ENCODE measurements around the gene SPATC1L.

The SPATC1L gene

DNA sequence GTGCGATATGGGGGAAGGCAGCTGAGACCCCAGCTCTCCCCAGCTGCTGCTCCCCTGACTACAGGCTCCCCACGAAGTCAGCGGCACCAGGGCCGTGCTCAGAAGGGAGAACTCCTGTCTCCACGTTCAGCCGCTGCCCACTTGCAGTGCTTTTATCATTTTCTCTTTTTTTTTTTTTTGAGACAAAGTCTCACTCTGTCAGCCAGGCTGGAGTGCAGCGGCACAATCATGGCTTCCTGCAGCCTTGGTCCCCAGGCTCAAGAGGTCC, 27.9 kb downstream of the SPATC1L start:
- FAIRE-seq = no peak
- TF ChIP-seq, protein P1, sequence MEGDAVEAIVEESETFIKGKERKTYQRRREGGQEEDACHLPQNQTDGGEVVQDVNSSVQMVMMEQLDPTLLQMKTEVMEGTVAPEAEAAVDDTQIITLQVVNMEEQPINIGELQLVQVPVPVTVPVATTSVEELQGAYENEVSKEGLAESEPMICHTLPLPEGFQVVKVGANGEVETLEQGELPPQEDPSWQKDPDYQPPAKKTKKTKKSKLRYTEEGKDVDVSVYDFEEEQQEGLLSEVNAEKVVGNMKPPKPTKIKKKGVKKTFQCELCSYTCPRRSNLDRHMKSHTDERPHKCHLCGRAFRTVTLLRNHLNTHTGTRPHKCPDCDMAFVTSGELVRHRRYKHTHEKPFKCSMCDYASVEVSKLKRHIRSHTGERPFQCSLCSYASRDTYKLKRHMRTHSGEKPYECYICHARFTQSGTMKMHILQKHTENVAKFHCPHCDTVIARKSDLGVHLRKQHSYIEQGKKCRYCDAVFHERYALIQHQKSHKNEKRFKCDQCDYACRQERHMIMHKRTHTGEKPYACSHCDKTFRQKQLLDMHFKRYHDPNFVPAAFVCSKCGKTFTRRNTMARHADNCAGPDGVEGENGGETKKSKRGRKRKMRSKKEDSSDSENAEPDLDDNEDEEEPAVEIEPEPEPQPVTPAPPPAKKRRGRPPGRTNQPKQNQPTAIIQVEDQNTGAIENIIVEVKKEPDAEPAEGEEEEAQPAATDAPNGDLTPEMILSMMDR (IDR thresholded peaks at IDR 0.05; ENCODE audit: insufficient read depth, missing control alignments) = no peak
- no peak for DNase-seq (ENCODE audit: insufficient read length, low spot score)

DNA sequence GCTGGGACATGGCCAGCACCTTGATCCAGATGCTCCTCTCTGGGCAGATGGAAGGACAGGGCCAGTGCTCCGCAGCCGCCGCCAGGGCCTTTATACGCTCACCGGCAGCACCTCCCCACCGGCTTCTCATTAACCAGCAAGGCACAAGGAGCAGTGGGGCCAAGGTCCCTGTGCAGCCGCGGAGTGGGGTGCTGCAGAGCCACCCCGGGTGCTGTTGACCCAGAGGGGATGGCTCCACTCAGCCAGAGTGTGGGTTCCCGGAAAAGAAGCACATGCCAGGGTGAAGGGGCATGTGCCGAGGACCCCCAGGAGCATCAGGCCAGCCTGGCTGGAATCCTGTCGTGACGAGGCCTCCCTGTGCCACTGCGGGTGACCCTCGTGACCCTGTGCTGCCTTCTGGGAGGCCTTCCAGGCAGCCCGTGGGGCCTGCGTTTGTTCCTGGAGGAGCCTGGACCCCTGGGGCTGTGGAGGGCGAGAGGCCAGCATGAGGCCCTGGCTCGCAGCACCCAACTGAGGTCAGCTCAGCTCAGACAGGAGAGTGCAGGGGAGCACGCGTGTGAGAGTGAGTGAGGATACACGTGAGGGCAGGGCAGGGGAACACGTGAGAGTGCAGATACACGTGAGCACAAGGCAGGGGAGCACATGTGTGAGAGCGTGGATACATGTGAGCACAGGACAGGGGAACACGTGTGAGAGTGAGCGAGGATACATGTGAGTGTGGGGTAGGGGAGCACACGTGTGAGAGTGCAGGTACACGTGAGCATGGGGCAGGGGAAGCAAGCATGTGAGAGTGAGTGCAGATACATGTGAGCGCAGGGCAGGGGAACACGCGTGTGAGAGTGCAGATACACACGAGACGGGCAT, 28.5 kb downstream of the SPATC1L start, which contains the start of gene FTCD:
Gene FTCD (minus strand): TSS at position 66 of the 864 bp plus-strand sequence. CDS start 56 bp downstream, at position 10.
- DNase-seq (ENCODE audit: insufficient read length, low spot score) (no peak), FAIRE-seq (no peak)
- TF ChIP-seq, protein P1 (IDR thresholded peaks at IDR 0.05; ENCODE audit: insufficient read depth, missing control alignments) = no peak

DNA sequence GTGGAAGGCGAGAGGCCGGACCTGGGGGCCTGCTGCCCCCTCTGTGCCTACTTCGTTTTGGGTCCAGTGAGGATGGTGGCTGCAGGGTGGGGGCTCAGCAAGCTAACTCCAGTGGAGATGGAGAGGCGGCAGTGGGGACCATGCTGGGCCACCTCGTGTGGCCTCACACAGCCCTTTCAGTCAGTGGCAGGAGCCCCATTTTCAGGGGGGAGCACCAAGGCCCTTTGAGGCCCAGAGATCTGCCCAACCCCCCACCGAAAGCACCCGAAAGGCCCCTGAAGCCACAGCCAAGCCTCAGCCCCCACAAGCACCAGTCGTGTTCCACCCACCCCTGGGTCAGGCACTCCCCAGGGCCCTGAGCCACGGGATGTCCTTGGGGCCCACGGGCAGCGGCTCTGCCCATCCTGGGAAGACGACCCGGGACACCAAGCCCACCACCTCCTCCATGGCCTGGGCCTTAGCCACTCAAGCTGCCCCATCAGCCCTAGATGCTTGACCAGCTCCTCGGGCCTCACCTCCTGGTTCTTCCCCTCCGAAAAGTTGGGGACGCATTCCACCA, 29.2 kb downstream of the SPATC1L start:
- FAIRE-seq (no peak), DNase-seq (ENCODE audit: insufficient read length, low spot score) (no peak)
- TF ChIP-seq, protein P1 (IDR thresholded peaks at IDR 0.05; ENCODE audit: insufficient read depth, missing control alignments) = no peak

DNA sequence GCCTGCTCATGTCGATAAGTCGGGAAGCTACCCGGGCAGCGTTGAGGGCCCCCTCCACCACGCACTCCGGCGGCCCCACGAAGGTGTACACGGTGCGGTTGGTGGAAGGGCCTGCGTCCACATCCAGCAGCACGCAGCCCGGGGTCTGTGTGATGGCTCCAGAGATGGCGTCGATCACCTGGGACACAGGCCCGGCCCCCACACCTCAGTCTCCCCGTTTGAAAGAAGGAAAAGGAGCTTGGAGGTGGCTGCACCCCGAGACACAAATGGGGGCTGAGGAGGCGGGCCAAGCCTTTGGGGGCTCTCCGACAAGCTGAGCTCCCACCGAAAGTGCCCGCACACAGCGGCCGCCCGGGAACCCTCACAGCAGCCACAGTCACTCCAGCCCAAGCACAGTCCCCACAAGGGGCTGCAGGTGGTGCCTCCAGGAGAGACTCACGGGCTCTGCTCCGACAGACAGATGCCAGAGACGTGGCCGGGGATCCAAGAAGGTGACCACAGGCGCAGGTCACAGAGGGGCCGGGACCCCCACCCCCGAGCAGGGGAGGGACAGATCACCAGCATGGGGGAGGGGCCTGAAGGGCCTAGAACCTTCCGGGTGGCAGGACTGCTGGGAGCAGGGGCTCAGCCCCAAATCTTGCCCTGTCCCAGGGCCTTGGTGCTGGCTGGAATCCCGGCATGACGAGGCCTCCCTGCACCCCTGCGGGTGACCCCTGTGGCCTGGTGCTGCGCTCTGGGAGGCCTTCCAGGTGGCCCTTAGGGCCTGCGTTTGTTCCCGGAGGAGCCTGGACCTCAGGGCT, 29.9 kb downstream of the SPATC1L start:
- DNase-seq (ENCODE audit: insufficient read length, low spot score) (no peak), FAIRE-seq (no peak)
- TF ChIP-seq, protein P1 (IDR thresholded peaks at IDR 0.05; ENCODE audit: insufficient read depth, missing control alignments) = no peak

DNA sequence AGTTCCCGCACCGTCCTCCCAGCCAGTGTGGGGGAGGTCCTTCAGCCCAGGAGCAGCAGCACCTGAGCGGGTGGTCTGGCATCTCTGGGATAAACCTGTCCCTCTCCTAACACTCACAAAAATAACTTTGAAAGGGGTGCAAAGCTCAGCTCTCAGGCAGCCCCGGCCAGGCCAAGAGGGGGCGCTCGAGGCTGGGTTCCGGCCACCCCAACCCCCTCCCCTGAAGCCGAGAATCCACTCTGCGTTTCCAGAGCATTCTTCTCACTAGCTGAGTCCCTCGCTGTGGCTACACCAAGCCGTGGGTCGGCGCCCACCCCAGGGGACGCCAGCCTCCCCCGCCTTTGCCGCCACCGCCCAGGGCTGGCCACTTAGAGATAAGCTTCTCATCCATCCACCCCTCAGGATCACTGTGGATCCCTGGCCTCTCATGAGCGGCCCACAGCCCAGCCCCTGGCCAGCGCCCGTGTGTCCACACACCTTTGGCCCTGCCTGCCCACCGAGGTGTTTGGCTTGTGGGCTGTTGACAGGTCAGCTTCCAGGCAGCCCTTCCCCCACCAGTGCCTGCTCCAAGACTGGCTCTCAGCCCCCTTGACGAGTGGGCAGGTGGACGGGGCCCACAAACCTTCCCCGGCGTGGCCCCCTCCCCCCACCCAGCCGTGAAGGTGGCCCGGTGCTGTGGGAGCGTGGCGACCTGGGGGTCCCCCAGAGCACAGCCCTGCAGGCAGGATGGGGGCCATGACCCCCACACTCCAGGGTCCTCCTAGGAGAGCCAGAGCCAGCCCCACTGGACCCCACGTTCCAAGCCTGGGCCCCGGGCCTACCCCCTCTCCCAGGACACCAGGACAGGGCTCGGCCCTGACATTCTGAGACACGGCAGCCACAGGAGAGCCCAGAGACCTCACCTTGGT, 30.8 kb downstream of the SPATC1L start:
- peak; percentile 74 for DNase-seq (ENCODE audit: insufficient read length, low spot score)

DNA sequence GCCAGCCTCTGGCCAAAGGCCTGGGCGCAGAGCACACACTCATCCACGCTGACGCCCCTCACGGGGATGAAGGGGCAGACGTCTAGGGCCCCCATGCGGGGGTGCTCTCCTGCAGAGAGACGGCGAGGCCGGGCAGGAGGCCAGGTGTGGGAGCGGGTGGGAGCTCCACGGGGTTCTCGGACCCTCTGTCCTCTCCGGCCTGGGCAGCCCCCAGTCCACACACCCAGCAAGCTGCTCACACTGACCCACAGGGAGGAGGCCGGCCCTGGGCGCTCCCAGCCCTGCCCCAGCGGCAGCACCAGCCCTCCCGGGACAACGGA, 31.4 kb downstream of the SPATC1L start:
- no peak for DNase-seq (ENCODE audit: insufficient read length, low spot score)
- no peak for FAIRE-seq
- TF ChIP-seq, protein P1 (IDR thresholded peaks at IDR 0.05; ENCODE audit: insufficient read depth, missing control alignments) = no peak

More for the DNA sequence above, 30.8 kb downstream of the SPATC1L start:
- FAIRE-seq = no peak
- TF ChIP-seq, protein P1 (IDR thresholded peaks at IDR 0.05; ENCODE audit: insufficient read depth, missing control alignments) = peak; percentile 50

Measured in D721Med (cell line).